OCI-LY7 (cell line): ENCODE results near the gene SRBD1. TPM values are rescaled to one million over a fixed set of nuclear protein-coding genes. Genes with fewer than 3 reads are reported as not detected.

Experiments used
- BruUV-seq: library from RNA; stranded (reverse); fragments of 400-500 nt; replicated peaks from 2 replicates; lab custom pipeline; 2021; lab: Mats Ljungman, UMichigan
- CTCF ChIA-PET: fragments of 300-600 bp; sonication (Branson Sonifier 250); formaldehyde crosslinking; loops from one replicate; lab custom pipeline; 2022; ENCODE audit warnings: antibody characterized with exemption; ENCODE audit not compliant: unreplicated experiment; lab: Charles Lee
- POLR2A ChIA-PET: fragments of 300-600 bp; sonication (Branson Sonifier 250); formaldehyde crosslinking; loops from one replicate; lab custom pipeline; 2022; ENCODE audit warnings: antibody characterized with exemption; lab: Charles Lee
- DNase-seq: peaks from one replicate; pipeline ENCODE4 v3.0.0-alpha.2; 2015; ENCODE audit warnings: low spot score
- H2AFZ ChIP-seq: fragments of 200-600 bp; sonication (generic), shearing (Covaris generic); 2 replicates; pipeline ENCODE4 v1.6.1; 2014; ENCODE audit warnings: mild to moderate bottlenecking, antibody characterized with exemption, low read length, moderate library complexity
- H3K27ac ChIP-seq: fragments of 200-600 bp; sonication (generic); 2 replicates; pipeline ENCODE4 v1.5.1; 2014; ENCODE audit warnings: mixed run types, low read depth, mild to moderate bottlenecking, moderate library complexity, low read length, inconsistent platforms; ENCODE audit not compliant: poor library complexity, severe bottlenecking
- H3K36me3 ChIP-seq: fragments of 200-600 bp; sonication (generic); 2 replicates; pipeline ENCODE4 v1.6.1; 2014; ENCODE audit warnings: mild to moderate bottlenecking, antibody characterized with exemption, low read length, moderate library complexity, mixed read lengths; ENCODE audit not compliant: insufficient read depth
- H3K4me1 ChIP-seq: fragments of 200-600 bp; sonication (generic); 2 replicates; pipeline ENCODE4 v1.5.1; 2014; ENCODE audit warnings: mild to moderate bottlenecking, low read length; ENCODE audit not compliant: insufficient read depth, poor library complexity, severe bottlenecking
- H3K4me2 ChIP-seq: fragments of 200-600 bp; sonication (generic); 2 replicates; pipeline ENCODE4 v1.6.1; 2014; ENCODE audit warnings: mild to moderate bottlenecking, low read length
- H3K4me3 ChIP-seq: fragments of 200-600 bp; sonication (generic); 2 replicates; pipeline ENCODE4 v1.5.1; 2014; ENCODE audit warnings: mild to moderate bottlenecking, low read depth, low read length; ENCODE audit not compliant: poor library complexity, severe bottlenecking
- H3K79me2 ChIP-seq: fragments of 200-600 bp; sonication (generic); 2 replicates; pipeline ENCODE4 v1.6.1; 2016; ENCODE audit warnings: low read depth, mild to moderate bottlenecking, low read length, moderate library complexity, mixed read lengths; ENCODE audit not compliant: insufficient read depth
- H3K9me2 ChIP-seq: fragments of 200-600 bp; sonication (generic); 2 replicates; pipeline ENCODE4 v1.6.1; 2016; ENCODE audit warnings: mild to moderate bottlenecking, low read length, mixed read lengths; ENCODE audit not compliant: insufficient read depth
- H3K9me3 ChIP-seq: fragments of 200-600 bp; sonication (generic); 2 replicates; pipeline ENCODE4 v1.6.1; 2014; ENCODE audit warnings: mild to moderate bottlenecking, mixed run types, low read length, mixed read lengths
- H4K20me1 ChIP-seq: fragments of 200-600 bp; sonication (generic); 2 replicates; pipeline ENCODE4 v1.6.1; 2014; ENCODE audit warnings: mild to moderate bottlenecking, antibody characterized with exemption, low read length, moderate library complexity, mixed read lengths; ENCODE audit not compliant: insufficient read depth
- EZH2phosphoT487 ChIP-seq: fragments of 200-600 bp; sonication (generic); IDR thresholded peaks from 2 replicates; pipeline ENCODE4 v1.6.1; 2018; ENCODE audit warnings: low read depth, borderline replicate concordance, mild to moderate bottlenecking, mixed run types, antibody characterized with exemption, low read length, moderate library complexity, mixed read lengths
- intact Hi-C: fragments of 100-400 bp; cut with micrococcal nuclease; formaldehyde crosslinking; loops from one replicate; pipeline ENCODE4 v1.10.0; 2022; ENCODE audit not compliant: unreplicated experiment
- total RNA-seq, 2 experiments: library from RNA; depleted of rRNA in 1 of 2; stranded (reverse); fragments of >200 nt in 1 of 2; shearing (Covaris generic) in 1 of 2; gene quantifications; 2 replicates each; pipeline ENCODE4 v1.2.3, GENCODE V29; 2014 to 2022
- TF ChIP-seq, protein P1 (sequence below): fragments of 200-600 bp; sonication (generic); conservative IDR thresholded peaks from 2 replicates; pipeline ENCODE4 v1.5.1; 2014; ENCODE audit warnings: mild to moderate bottlenecking, antibody characterized with exemption, low read length, moderate library complexity, mixed read lengths

Gene SRBD1
- total RNA-seq, 2 experiments from 2014 or later: 13.9 to 16.0 TPM

DNA sequence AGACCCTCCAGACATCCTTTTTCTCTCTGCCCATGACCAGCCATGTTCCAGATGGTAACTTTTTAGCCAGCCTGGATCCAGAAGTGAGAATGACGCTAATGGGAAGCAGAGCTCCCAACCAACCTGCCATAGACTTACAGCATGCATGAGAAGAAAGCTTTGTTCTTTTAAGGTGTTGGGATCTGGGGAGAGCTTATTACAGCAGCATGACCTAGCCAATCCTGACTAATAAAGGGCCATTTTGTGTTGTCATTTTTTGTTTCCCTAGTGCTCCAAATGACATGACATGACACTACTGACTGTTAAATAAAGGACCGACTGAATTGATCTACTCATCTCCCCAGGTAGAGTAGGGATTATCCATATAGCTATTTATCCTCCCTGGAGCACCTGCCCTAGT, 35.2 kb upstream of the SRBD1 start:
- intact Hi-C loops: loop anchor here (10.0 kb wide), 1 partner anchor 719 kb away; no protein-coding TSS in a partner anchor
- ChIA-PET CTCF (interaction anchor here (0.6 to 1.4 kb wide), 2 partner anchors 188 to 298 kb away, joined by 3 to 4 read pairs; no protein-coding TSS in a partner anchor), POLR2A (interaction anchor here (0.7 to 1.6 kb wide), 2 partner anchors 190 to 201 kb away, joined by 3 to 6 read pairs; no protein-coding TSS in a partner anchor)
- Histone ChIP-seq H3K9me3 (no peaks in the 10 kb centered on the region), H4K20me1 (no peaks in the 10 kb centered on the region), H3K4me3 (no peak overlapping the region), H3K9me2 (no peaks in the 10 kb centered on the region), H3K79me2 (no peaks in the 10 kb centered on the region), H3K4me1 (peaks cover 7% of the 10 kb centered on the region), H3K4me2 (no peak overlapping the region), H2AFZ (no peak overlapping the region), H3K27ac (no peak overlapping the region), H3K36me3 (no peaks in the 10 kb centered on the region)
- DNase-seq: no peak
- TF ChIP-seq EZH2phosphoT487: no peak
- TF ChIP-seq, protein P1, sequence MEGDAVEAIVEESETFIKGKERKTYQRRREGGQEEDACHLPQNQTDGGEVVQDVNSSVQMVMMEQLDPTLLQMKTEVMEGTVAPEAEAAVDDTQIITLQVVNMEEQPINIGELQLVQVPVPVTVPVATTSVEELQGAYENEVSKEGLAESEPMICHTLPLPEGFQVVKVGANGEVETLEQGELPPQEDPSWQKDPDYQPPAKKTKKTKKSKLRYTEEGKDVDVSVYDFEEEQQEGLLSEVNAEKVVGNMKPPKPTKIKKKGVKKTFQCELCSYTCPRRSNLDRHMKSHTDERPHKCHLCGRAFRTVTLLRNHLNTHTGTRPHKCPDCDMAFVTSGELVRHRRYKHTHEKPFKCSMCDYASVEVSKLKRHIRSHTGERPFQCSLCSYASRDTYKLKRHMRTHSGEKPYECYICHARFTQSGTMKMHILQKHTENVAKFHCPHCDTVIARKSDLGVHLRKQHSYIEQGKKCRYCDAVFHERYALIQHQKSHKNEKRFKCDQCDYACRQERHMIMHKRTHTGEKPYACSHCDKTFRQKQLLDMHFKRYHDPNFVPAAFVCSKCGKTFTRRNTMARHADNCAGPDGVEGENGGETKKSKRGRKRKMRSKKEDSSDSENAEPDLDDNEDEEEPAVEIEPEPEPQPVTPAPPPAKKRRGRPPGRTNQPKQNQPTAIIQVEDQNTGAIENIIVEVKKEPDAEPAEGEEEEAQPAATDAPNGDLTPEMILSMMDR: no peak
- no TSS peak for BruUV-seq

DNA sequence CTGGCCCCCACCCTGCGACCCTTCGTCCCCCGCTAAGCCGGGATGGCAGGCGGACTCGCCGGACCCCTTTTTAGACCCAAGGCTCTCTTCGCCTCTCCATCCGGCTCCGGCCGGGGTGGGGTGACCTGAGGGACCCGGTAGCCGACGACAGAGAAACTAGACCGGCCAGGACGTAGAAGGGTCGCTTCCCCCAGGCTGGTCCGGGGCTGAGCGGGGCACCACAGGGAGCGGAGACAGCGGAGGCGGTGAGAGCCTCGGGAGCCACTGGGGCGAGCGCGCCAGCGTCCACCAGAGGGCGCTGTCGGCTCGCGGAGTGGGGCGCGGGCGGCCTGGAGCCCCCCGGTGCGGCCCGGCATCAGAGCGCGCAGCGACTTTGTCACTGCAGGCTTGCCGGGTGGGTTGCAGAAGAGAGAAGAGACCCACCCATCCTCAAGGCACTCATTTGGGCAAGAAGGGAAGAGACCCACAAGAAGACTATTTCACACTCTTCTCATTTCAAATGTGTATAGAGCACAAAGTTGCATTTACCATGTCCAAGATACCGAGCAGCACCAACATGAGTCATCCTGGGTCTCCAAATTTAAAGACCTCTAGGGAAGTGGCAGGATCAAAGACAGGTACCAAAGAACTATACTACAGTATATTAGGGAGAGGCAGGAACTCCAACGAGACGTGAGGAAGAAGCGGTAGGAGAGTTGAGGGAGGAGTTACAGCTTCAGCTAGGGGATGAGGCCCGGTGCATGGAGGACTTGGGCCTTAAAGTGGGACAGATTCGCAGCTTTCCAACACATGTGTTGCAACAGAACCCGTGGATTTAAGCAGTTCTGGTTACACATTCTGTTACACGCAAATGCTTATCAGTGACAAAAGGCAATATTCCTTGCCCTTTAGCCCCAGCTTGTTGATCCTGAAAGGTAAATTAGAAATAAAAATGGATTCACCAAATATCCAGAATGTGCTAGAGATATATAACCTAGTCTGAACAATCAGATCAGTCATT, 32.8 kb upstream of the SRBD1 start:
- ChIA-PET POLR2A (interaction anchor here (0.6 to 0.7 kb wide), 3 partner anchors 54 to 940 kb away, joined by 3 read pairs; no protein-coding TSS in a partner anchor), CTCF (no interaction called here)
- no peaks in the 10 kb centered on the region for H3K9me3 ChIP-seq
- peak overlapping the region; percentile 76 for H3K4me2 ChIP-seq
- peak; percentile 70 for DNase-seq
- H3K79me2 ChIP-seq: no peaks in the 10 kb centered on the region
- no peak for TF ChIP-seq EZH2phosphoT487
- TF ChIP-seq, protein P1: peak; percentile 92
- no peak overlapping the region for H3K27ac ChIP-seq
- no peaks in the 10 kb centered on the region for H3K9me2 ChIP-seq
- H3K36me3 ChIP-seq: no peaks in the 10 kb centered on the region
- H3K4me1 ChIP-seq: peaks cover 3% of the 10 kb centered on the region
- H4K20me1 ChIP-seq: no peaks in the 10 kb centered on the region
- intact Hi-C loops: loop anchor here (1.0 to 10.0 kb wide), 7 partner anchors 134 to 817 kb away; no protein-coding TSS in a partner anchor
- H3K4me3 ChIP-seq: peak overlapping the region; percentile 62
- no TSS peak for BruUV-seq
- peak overlapping the region; percentile 58 for H2AFZ ChIP-seq
